ENCODE data around the gene PAPSS2.

PAPSS2 gene

DNA sequence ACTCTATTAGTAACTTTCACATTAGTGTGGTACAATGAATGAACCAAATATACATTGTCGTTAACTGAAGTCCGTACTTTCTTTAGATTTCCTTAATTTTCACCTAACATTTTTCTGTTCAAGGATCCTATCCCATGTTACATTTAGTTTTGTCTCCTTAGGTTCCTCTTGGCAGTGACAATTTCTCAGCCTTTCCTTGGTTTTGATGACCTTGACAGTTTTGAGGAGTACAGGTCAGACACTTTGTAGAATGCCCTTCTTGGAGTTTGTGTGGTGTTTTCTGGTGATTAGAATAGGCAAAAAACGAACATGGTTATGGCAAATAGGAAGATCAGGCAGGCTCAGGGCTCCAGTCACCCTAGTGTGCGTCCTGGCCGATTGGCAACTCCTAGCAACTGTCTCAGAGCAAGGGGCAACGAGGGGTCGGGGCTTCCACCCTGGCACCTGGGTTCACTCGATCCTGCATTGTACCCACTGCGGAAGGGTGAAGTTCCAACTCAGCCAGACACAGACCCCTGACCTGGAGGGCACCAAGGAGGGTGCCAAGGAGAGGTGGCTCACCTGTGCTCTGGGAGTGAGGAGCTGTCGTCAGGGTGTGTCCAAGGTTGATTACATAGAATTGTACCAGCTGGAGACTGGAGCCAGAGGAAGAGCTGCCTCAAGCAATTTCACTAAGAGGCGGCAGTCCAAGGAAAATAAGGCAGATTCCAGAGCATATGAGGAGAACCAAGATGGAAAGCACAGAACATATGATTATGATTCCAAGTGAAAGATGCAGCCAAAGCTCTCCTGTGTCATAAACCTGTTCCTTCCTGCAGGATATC, 37.5 kb downstream of the PAPSS2 start:
- Mint-ChIP-seq H3K4me3 (no peak overlapping the region), H3K27me3 (ENCODE audit: low read depth) (peaks cover 7% of the 10 kb centered on the region), H3K4me1 (peaks cover 7% of the 10 kb centered on the region), H3K36me3 (ENCODE audit: low read depth) (no peaks in the 10 kb centered on the region), H3K9me3 (no peaks in the 10 kb centered on the region), H3K27ac (no peak overlapping the region)
- TF ChIP-seq, protein P1, sequence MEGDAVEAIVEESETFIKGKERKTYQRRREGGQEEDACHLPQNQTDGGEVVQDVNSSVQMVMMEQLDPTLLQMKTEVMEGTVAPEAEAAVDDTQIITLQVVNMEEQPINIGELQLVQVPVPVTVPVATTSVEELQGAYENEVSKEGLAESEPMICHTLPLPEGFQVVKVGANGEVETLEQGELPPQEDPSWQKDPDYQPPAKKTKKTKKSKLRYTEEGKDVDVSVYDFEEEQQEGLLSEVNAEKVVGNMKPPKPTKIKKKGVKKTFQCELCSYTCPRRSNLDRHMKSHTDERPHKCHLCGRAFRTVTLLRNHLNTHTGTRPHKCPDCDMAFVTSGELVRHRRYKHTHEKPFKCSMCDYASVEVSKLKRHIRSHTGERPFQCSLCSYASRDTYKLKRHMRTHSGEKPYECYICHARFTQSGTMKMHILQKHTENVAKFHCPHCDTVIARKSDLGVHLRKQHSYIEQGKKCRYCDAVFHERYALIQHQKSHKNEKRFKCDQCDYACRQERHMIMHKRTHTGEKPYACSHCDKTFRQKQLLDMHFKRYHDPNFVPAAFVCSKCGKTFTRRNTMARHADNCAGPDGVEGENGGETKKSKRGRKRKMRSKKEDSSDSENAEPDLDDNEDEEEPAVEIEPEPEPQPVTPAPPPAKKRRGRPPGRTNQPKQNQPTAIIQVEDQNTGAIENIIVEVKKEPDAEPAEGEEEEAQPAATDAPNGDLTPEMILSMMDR (IDR thresholded peaks at IDR 0.05; ENCODE audit: unreplicated experiment in 3 of 3): no peak

DNA sequence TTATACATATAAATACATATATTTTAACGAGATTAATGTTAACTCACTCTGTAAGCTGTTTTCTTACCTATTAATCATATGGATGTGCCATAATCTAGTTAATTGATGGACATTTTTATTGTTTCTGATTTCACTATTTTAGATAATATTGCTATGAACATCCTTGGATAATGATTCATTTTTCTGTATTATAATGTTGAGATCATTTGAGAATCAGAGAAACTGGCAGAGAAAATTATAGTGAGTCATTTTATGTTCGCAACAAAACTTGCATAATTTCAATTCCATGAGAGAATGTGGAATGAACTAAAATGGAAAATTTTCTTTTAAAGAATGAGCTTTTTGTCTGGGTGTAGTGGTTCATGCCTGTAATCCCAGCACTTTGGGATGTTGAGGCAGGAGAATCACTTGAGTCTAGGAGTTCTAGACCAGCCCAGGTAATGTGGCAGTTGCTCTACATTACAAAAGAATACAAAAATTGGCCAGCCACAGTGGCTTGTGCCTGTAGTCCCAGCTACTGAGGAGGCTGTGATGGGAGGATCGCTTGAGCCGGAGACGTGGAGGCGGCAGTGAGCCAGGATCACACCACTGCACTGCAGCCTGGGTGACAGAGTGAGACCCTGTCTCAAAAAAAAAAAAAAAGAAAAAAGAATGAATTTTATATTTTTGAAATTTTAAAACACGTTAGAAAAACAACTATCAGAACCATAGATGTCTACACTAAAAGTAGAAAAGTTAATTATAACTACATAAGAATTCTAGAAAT, 40.5 kb downstream of the PAPSS2 start:
- Mint-ChIP-seq H3K4me3 (no peak overlapping the region), H3K27ac (no peak overlapping the region), H3K36me3 (ENCODE audit: low read depth) (no peaks in the 10 kb centered on the region), H3K27me3 (ENCODE audit: low read depth) (peaks cover 4% of the 10 kb centered on the region), H3K4me1 (peaks cover 11% of the 10 kb centered on the region), H3K9me3 (no peaks in the 10 kb centered on the region)
- TF ChIP-seq, protein P1 (IDR thresholded peaks at IDR 0.05; ENCODE audit: unreplicated experiment in 3 of 3): no peak

DNA sequence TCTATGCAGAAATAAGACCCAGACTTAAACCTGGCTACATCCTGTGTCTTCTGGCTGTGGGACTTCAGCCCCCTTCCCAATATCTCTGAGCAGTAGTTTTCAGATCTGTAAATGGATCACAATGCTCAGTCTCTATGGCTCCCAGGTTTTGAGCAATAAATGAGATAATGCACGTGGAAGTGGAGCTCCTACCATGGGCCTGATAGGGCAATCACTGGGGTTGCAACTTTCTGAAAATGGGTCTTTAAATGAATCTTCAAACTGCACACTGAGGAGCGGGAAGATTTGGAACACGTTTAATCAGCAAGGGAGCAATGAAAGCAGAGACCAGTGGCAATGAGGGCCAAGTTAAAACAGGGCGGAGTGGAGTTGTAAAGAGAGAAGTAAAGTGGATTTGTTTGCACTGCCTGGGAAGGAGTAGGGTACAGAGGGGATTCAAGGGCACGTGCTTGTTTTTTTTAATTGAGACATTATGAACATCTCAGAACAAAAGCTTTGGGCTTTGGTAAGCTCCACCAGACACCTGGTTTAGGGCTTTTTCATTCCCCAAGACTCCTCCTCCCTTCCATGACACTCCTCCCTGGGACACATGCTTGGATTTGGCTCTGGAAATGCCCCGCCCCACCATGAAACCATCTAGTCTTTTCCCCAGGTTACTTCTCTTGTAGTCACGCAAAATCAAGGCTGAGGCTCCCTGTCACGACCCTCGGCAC, 42.7 kb downstream of the PAPSS2 start:
- Mint-ChIP-seq H3K4me3 (no peak overlapping the region), H3K9me3 (no peaks in the 10 kb centered on the region), H3K27me3 (ENCODE audit: low read depth) (peaks cover 4% of the 10 kb centered on the region), H3K27ac (peak overlapping the region in 1 of 3 experiments; percentile 4), H3K4me1 (peaks cover 11% of the 10 kb centered on the region), H3K36me3 (ENCODE audit: low read depth) (no peaks in the 10 kb centered on the region)
- TF ChIP-seq, protein P1 (IDR thresholded peaks at IDR 0.05; ENCODE audit: unreplicated experiment in 3 of 3): no peak

DNA sequence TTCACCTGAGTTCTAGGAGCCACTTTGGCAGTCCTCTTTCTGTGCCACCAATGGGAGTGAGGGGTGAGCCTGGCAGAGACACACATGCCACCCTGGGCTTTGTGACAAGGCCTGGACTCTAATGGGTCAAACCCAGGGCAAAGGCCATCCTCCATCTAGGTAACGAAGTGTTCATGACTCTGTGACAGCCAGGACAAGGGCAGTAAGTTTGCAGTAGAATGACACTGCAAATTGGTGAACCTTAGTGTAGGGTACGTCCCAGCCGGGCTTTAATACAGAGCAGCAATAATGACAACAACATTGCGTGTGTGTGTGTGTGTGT, 43.3 kb downstream of the PAPSS2 start:
- no peaks in the 10 kb centered on the region for H3K9me3 Mint-ChIP-seq
- H3K4me3 Mint-ChIP-seq: no peak overlapping the region
- H3K4me1 Mint-ChIP-seq: peaks cover 11% of the 10 kb centered on the region
- H3K27ac Mint-ChIP-seq: no peak overlapping the region
- no peaks in the 10 kb centered on the region for H3K36me3 Mint-ChIP-seq (ENCODE audit: low read depth)
- peaks cover 4% of the 10 kb centered on the region for H3K27me3 Mint-ChIP-seq (ENCODE audit: low read depth)
- TF ChIP-seq, protein P1 (IDR thresholded peaks at IDR 0.05; ENCODE audit: unreplicated experiment in 3 of 3): no peak

DNA sequence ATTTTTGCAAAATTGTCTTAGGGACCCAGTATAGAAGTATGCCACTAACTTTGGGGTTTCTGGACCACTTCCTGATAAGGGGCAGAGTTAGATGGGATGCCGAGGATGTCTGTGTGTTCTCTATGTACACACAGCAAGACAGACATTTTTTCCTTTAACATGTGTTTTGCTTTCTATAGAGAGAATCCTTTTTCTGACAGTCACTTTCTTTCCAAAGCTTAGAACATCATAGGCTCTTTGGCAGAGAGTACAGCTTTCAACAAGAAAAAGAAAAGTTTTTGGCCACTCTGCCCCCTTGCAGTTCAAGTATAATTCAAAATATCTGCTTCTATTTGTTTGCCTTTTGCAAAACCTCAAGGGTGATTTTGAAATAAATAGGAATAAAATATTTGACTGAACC, 44.1 kb downstream of the PAPSS2 start:
- Mint-ChIP-seq H3K9me3 (no peaks in the 10 kb centered on the region), H3K27me3 (ENCODE audit: low read depth) (peaks cover 4% of the 10 kb centered on the region), H3K36me3 (ENCODE audit: low read depth) (no peaks in the 10 kb centered on the region), H3K4me1 (peaks cover 11% of the 10 kb centered on the region), H3K4me3 (no peak overlapping the region), H3K27ac (peak overlapping the region in 1 of 3 experiments; percentile 28)
- TF ChIP-seq, protein P1 (IDR thresholded peaks at IDR 0.05; ENCODE audit: unreplicated experiment in 3 of 3): no peak
